MM.1S (cell line): Measurements from ENCODE around the gene SSX2IP.

Experiments used
- DNase-seq: peaks from one replicate; pipeline ENCODE4 v3.0.0-alpha.2; 2015
- H2AFZ ChIP-seq: fragments of 300-600 bp; sonication (generic); 2 replicates; pipeline ENCODE4 v1.6.0; 2016; ENCODE audit warnings: antibody characterized with exemption, low read length
- H3F3A ChIP-seq: fragments of 300-600 bp; sonication (generic); 2 replicates; pipeline ENCODE4 v1.6.1; 2016; ENCODE audit warnings: mild to moderate bottlenecking, antibody characterized with exemption, low read length, moderate library complexity, mixed read lengths; ENCODE audit not compliant: insufficient read depth
- H3K27ac ChIP-seq: fragments of 300-600 bp; sonication (generic); 2 replicates; pipeline ENCODE4 v1.5.1; 2016; ENCODE audit warnings: mild to moderate bottlenecking, low read length
- H3K27me3 ChIP-seq: fragments of 300-600 bp; sonication (generic); replicated peaks from 2 replicates; pipeline ENCODE4 v1.6.0; 2016; ENCODE audit warnings: low read length; ENCODE audit not compliant: insufficient read depth
- H3K36me3 ChIP-seq: fragments of 300-600 bp; sonication (generic); replicated peaks from 2 replicates; pipeline ENCODE4 v1.6.1; 2016; ENCODE audit warnings: mild to moderate bottlenecking, low read length, mixed read lengths; ENCODE audit not compliant: insufficient read depth
- H3K4me1 ChIP-seq: fragments of 300-600 bp; sonication (generic); 2 replicates; pipeline ENCODE4 v1.6.1; 2016; ENCODE audit warnings: low read length, mixed read lengths
- H3K4me2 ChIP-seq: fragments of 300-600 bp; sonication (generic); 2 replicates; pipeline ENCODE4 v1.6.0; 2016; ENCODE audit warnings: low read depth, low read length
- H3K4me3 ChIP-seq: fragments of 300-600 bp; sonication (generic); 2 replicates; pipeline ENCODE4 v1.5.1; 2016; ENCODE audit warnings: low read length, mixed read lengths
- H3K79me2 ChIP-seq: fragments of 300-600 bp; sonication (generic); 2 replicates; pipeline ENCODE4 v1.6.1; 2016; ENCODE audit warnings: mixed run types, low read length, mixed read lengths
- H3K9ac ChIP-seq: fragments of 300-600 bp; sonication (generic); 2 replicates; pipeline ENCODE4 v1.6.1; 2016; ENCODE audit warnings: low read length, mixed read lengths
- H3K9me2 ChIP-seq: fragments of 300-600 bp; sonication (generic); replicated peaks from 2 replicates; pipeline ENCODE4 v1.6.1; 2016; ENCODE audit warnings: mild to moderate bottlenecking, low read length, mixed read lengths; ENCODE audit not compliant: insufficient read depth
- H3K9me3 ChIP-seq: fragments of 300-600 bp; sonication (generic); replicated peaks from 2 replicates; pipeline ENCODE4 v1.6.1; 2016; ENCODE audit warnings: mild to moderate bottlenecking, low read length, mixed read lengths; ENCODE audit not compliant: insufficient read depth
- H4K20me1 ChIP-seq: fragments of 300-600 bp; sonication (generic); 2 replicates; pipeline ENCODE4 v1.6.1; 2016; ENCODE audit warnings: mild to moderate bottlenecking, low read length, moderate library complexity, mixed read lengths; ENCODE audit not compliant: insufficient read depth
- EZH2 ChIP-seq: fragments of 300-600 bp; sonication (generic); optimal IDR thresholded peaks from 2 replicates; pipeline ENCODE3; 2017; ENCODE audit warnings: low read depth, mild to moderate bottlenecking, antibody characterized with exemption, low read length, mixed read lengths
- EZH2phosphoT487 ChIP-seq: fragments of 300-600 bp; sonication (generic); IDR thresholded peaks from 2 replicates; pipeline ENCODE4 v1.6.1; 2018; ENCODE audit warnings: antibody characterized with exemption, low read length
- TF ChIP-seq, protein P1 (sequence below): fragments of 300-600 bp; sonication (generic); IDR thresholded peaks from 2 replicates; pipeline ENCODE4 v1.5.1; 2016; ENCODE audit warnings: antibody characterized with exemption, low read length, mixed read lengths

The SSX2IP gene

DNA sequence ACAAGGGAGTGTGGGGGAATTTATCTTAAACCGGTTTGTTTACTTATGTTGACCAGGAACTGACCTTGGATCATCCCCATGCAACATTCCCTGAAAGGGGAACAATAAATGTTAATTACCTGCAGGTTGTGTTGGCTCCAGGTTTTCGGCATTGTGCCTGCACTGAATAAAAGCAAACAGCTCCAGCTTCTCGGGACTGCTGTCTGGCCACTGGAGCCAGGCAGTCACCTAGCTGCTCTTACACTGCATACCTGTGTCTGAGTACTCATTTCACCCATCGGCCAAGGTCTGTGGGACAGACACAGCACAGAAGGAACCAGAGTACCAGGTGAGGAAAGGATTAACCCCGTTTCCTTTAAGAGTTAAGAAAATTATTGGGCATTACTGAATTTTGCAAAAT is 83.3 kb downstream of the SSX2IP start:
- H2AFZ ChIP-seq: no peak overlapping the region
- no peak overlapping the region for H3K4me3 ChIP-seq
- TF ChIP-seq, protein P1, sequence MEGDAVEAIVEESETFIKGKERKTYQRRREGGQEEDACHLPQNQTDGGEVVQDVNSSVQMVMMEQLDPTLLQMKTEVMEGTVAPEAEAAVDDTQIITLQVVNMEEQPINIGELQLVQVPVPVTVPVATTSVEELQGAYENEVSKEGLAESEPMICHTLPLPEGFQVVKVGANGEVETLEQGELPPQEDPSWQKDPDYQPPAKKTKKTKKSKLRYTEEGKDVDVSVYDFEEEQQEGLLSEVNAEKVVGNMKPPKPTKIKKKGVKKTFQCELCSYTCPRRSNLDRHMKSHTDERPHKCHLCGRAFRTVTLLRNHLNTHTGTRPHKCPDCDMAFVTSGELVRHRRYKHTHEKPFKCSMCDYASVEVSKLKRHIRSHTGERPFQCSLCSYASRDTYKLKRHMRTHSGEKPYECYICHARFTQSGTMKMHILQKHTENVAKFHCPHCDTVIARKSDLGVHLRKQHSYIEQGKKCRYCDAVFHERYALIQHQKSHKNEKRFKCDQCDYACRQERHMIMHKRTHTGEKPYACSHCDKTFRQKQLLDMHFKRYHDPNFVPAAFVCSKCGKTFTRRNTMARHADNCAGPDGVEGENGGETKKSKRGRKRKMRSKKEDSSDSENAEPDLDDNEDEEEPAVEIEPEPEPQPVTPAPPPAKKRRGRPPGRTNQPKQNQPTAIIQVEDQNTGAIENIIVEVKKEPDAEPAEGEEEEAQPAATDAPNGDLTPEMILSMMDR: no peak
- no peak for TF ChIP-seq EZH2phosphoT487
- TF ChIP-seq EZH2: no peak
- H3K27me3 ChIP-seq: no peaks in the 10 kb centered on the region
- DNase-seq: no peak
- no peaks in the 10 kb centered on the region for H3K79me2 ChIP-seq
- no peaks in the 10 kb centered on the region for H3K36me3 ChIP-seq
- no peaks in the 10 kb centered on the region for H3K4me1 ChIP-seq
- H4K20me1 ChIP-seq: no peaks in the 10 kb centered on the region
- H3K9me2 ChIP-seq: no peaks in the 10 kb centered on the region
- no peak overlapping the region for H3K27ac ChIP-seq
- H3K9ac ChIP-seq: no peak overlapping the region
- no peaks in the 10 kb centered on the region for H3K9me3 ChIP-seq
- no peak overlapping the region for H3K4me2 ChIP-seq
- no peaks in the 10 kb centered on the region for H3F3A ChIP-seq

DNA sequence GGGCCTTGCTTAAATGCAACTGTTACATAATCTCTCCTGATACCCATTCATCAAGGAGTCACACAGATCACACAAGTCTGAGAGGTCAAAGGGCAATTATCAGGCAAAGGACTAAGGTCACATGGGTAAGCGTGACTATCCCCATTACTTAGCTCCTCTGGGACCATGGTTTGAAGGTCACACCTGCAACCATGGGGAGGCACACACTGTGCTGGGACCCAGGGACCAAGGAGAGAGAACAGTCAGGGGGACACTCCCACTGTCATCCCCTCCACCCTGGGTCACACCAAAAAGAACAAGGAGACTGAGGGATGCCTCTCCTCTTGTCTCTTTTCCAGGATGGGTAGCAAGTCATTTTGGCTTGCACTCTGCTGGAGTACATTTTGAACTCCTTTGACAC is 85.1 kb downstream of the SSX2IP start:
- no peaks in the 10 kb centered on the region for H3K79me2 ChIP-seq
- no peaks in the 10 kb centered on the region for H3K4me1 ChIP-seq
- no peak overlapping the region for H3K27ac ChIP-seq
- no peak for DNase-seq
- H3K9ac ChIP-seq: no peak overlapping the region
- no peaks in the 10 kb centered on the region for H3K27me3 ChIP-seq
- H3K4me3 ChIP-seq: no peak overlapping the region
- H3K9me3 ChIP-seq: no peaks in the 10 kb centered on the region
- H3F3A ChIP-seq: no peaks in the 10 kb centered on the region
- no peaks in the 10 kb centered on the region for H3K36me3 ChIP-seq
- H3K9me2 ChIP-seq: no peaks in the 10 kb centered on the region
- TF ChIP-seq EZH2phosphoT487 (no peak), EZH2 (no peak)
- TF ChIP-seq, protein P1: no peak
- no peak overlapping the region for H3K4me2 ChIP-seq
- no peaks in the 10 kb centered on the region for H4K20me1 ChIP-seq
- no peak overlapping the region for H2AFZ ChIP-seq

DNA sequence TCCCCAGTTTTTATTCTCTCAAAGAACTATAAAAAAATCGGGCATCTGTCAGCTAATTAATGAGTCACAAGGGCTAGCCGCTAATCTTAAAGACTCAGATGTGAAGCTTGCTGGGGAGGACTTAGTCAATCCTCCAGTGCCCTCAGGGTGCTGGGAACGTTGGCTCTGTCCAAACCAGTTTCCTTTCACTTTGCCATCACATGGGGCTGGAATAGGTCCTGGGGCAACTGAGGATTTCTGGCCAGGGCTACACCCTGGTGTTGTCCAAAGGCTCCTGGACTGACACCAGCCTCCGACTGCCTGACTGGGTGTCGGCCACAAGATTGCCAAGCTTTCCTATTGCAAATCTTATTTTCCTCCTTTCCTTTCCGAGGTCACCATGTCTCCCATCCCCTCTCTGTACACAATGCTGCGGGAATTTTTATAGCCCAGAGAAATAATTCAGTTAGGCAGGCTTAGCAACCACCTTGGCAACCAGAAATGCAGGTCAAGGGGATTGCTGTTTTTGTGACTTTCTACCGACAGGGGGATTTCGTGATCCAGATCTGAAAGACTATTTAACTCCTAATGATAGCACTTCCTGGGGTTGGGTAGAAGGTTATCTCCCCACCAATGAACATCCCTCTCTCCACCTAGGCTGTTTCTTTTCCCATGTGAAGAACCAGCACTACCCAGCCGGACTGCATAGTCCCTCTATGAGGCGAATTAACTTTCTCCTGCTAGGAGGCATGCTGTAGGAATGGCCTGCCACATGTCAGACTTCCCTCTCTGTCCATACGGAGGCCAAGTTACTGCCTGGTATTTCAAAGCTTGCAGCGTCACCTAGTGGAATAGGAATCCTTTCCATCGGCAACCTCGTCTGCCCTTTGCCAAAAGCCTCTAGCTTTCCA is 86.1 kb downstream of the SSX2IP start:
- no peaks in the 10 kb centered on the region for H3K79me2 ChIP-seq

More for the DNA sequence above, 86.1 kb downstream of the SSX2IP start:
- H3K27ac ChIP-seq: no peak overlapping the region
- 0 out of 2 replicates have a peak, but pooled peaks cover 1% of the 10 kb centered on the region for H3K4me1 ChIP-seq
- no peaks in the 10 kb centered on the region for H3K9me3 ChIP-seq
- peak overlapping the region; percentile 40; the same call in 1 of the 2 replicates for H2AFZ ChIP-seq
- peak overlapping the region; percentile 26 for H3K4me2 ChIP-seq
- no peak overlapping the region for H3K4me3 ChIP-seq
- H3K9ac ChIP-seq: no peak overlapping the region
- no peaks in the 10 kb centered on the region for H3K9me2 ChIP-seq
- peak; percentile 52 for DNase-seq
- TF ChIP-seq, protein P1: peak; percentile 52
- TF ChIP-seq EZH2: no peak
- TF ChIP-seq EZH2phosphoT487: no peak
- no peaks in the 10 kb centered on the region for H4K20me1 ChIP-seq
- no peaks in the 10 kb centered on the region for H3F3A ChIP-seq
- H3K36me3 ChIP-seq: no peaks in the 10 kb centered on the region
- no peaks in the 10 kb centered on the region for H3K27me3 ChIP-seq
